Neural cell (in vitro differentiated cells): ENCODE measurements around the gene ABCG8.

Experiments
- EP300 ChIP-seq: fragments of 450-650 bp; conservative IDR thresholded peaks from 2 replicates; pipeline ENCODE4 v1.6.1; 2014; ENCODE audit warnings: antibody characterized with exemption, mild to moderate bottlenecking, moderate library complexity; ENCODE audit not compliant: poor library complexity, severe bottlenecking
- EZH2 ChIP-seq: fragments of 200-600, 300-800 bp; shearing (Covaris generic), sonication (generic); IDR thresholded peaks from 2 replicates; pipeline ENCODE4 v1.6.1; 2014; ENCODE audit warnings: antibody characterized with exemption, low read length, borderline replicate concordance, mild to moderate bottlenecking; ENCODE audit not compliant: insufficient read depth, poor library complexity, severe bottlenecking
- MXI1 ChIP-seq: fragments of 450-650 bp; conservative IDR thresholded peaks from 2 replicates; pipeline ENCODE4 v1.6.1; 2014; ENCODE audit warnings: antibody characterized with exemption, mild to moderate bottlenecking; ENCODE audit not compliant: poor library complexity, severe bottlenecking
- POLR2AphosphoS5 ChIP-seq: IDR thresholded peaks from 2 replicates; pipeline ENCODE4 v1.6.1; 2012
- RAD21 ChIP-seq: fragments of 450-650 bp; conservative IDR thresholded peaks from 2 replicates; pipeline ENCODE4 v1.6.1; 2014; ENCODE audit warnings: antibody characterized with exemption, mild to moderate bottlenecking, moderate library complexity
- REST ChIP-seq: IDR thresholded peaks from 2 replicates; pipeline ENCODE4 v1.6.1; 2012; ENCODE audit warnings: borderline replicate concordance
- SMC3 ChIP-seq: fragments of 450-650 bp; conservative IDR thresholded peaks from 2 replicates; pipeline ENCODE4 v1.6.1; 2014; ENCODE audit warnings: antibody characterized with exemption, mild to moderate bottlenecking, moderate library complexity; ENCODE audit not compliant: poor library complexity
- TAF1 ChIP-seq: IDR thresholded peaks from 2 replicates; pipeline ENCODE4 v1.6.1; 2012; ENCODE audit warnings: low read depth
- TF ChIP-seq, protein P1 (sequence below): fragments of 450-650 bp; IDR thresholded peaks from 2 replicates; pipeline ENCODE4 v1.5.1; 2014; ENCODE audit warnings: antibody characterized with exemption, mild to moderate bottlenecking, moderate library complexity; ENCODE audit not compliant: poor library complexity, severe bottlenecking

DNA sequence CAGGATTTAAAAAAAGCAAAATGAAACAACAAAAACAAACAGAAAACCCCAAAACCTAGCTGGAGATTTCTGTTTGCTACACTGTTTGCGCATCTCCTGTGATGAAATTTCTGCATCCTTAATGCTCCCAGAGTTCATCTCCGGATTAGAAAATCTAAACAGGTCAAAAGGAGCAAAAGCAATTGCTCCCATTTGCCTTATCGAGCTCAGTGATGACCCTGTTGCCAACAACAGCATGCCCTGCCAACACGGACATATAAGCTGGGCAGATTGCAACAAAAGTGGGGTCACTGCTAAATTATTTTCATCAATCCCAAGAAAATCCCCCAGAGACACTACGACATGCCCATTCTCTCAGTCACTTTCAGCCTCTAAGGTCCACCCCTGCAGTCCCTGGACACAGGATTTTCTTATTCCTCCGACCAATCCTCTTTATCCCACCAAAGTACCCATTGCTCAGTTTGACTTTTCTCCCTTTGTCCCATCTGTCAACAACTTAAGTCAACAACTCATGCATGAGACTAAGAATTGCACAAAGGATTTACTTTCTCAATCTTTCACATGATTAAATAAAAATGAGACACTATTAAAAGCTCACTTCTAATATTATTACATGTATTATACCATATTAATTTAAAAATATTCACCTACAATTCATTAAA lies 67.8 kb downstream of the ABCG8 start:
- TF ChIP-seq, protein P1, sequence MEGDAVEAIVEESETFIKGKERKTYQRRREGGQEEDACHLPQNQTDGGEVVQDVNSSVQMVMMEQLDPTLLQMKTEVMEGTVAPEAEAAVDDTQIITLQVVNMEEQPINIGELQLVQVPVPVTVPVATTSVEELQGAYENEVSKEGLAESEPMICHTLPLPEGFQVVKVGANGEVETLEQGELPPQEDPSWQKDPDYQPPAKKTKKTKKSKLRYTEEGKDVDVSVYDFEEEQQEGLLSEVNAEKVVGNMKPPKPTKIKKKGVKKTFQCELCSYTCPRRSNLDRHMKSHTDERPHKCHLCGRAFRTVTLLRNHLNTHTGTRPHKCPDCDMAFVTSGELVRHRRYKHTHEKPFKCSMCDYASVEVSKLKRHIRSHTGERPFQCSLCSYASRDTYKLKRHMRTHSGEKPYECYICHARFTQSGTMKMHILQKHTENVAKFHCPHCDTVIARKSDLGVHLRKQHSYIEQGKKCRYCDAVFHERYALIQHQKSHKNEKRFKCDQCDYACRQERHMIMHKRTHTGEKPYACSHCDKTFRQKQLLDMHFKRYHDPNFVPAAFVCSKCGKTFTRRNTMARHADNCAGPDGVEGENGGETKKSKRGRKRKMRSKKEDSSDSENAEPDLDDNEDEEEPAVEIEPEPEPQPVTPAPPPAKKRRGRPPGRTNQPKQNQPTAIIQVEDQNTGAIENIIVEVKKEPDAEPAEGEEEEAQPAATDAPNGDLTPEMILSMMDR, result no peak
- TF ChIP-seq EZH2, result no peak
- TF ChIP-seq POLR2AphosphoS5, result no peak
- no peak for TF ChIP-seq RAD21
- no peak for TF ChIP-seq MXI1
- no peak for TF ChIP-seq EP300
- TF ChIP-seq REST, result no peak
- no peak for TF ChIP-seq TAF1
- no peak for TF ChIP-seq SMC3
